ENCODE results near the gene SCAP. TPM values are rescaled to one million over a fixed set of nuclear protein-coding genes. Genes with fewer than 3 reads are reported as not detected.
A peak's percentile ranks its signal among the peaks of the same experiment; 100 is the strongest.

The SCAP gene
- total RNA-seq, 2 experiments from 2014 or later: 31.6 to 34.7 TPM

DNA sequence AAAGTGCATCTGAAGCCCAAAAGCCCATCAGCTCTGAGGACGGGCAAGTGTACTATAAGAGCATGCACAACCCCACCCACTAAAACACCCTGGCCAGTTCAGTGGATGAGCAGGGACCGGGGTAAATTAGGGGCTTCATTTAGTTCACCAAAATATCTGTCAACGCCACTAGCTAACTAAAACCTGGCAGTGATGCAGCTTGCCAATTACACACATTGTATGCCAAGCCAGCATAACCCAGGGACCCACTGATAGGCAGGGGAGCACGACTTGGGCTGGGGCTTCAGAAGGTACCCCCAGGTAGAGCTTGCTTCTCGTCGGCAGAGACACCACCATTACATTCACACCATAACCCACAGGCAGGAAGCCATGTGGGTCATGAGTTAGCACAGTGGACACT, 47.9 kb downstream of the SCAP start:
- Mint-ChIP-seq H3K36me3 (ENCODE audit: low read depth) (peaks cover 2% of the 10 kb centered on the region), H3K27me3 (ENCODE audit: low read depth) (no peaks in the 10 kb centered on the region), H3K9me3 (no peaks in the 10 kb centered on the region), H3K4me1 (ENCODE audit: low read depth) (peaks cover 4% of the 10 kb centered on the region), H3K27ac (no peak overlapping the region), H3K4me3 (no peak overlapping the region)
- DNase-seq: no peak
- intact Hi-C loops (cut with micrococcal nuclease): loop anchor here (10.0 kb wide), 1 partner anchor 567 kb away; no protein-coding TSS in a partner anchor
- CTCF ChIA-PET: no interaction called here

DNA sequence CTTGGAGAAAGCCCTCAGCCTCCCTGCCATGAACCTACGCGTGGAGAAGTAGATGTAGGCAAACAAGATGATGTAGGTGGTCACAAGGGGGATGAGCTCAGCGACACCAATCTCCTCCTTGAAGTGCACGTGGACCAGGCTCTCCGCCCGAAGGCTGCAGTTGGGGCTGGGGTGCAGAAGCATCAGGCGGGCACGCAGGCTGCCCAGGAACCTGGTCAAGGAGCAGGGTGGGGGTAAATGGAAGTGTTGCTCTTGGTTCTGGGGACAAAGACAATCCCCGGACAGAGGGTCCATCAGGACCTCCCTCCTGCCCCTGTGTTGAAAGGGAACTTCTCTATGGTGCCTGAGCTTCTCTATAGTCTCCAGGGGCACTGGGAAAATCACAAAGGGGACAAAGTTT, 49.8 kb downstream of the SCAP start:
- intact Hi-C loops (cut with micrococcal nuclease): loop anchor here (10.0 kb wide), 1 partner anchor 569 kb away; no protein-coding TSS in a partner anchor
- CTCF ChIA-PET: interaction anchor here (0.6 to 1.5 kb wide), 2 partner anchors 49 to 399 kb away, joined by 3 to 4 read pairs; no protein-coding TSS in a partner anchor
- Mint-ChIP-seq H3K4me1 (ENCODE audit: low read depth) (peaks cover 9% of the 10 kb centered on the region), H3K9me3 (no peaks in the 10 kb centered on the region), H3K27ac (no peak overlapping the region), H3K27me3 (ENCODE audit: low read depth) (no peaks in the 10 kb centered on the region), H3K4me3 (no peak overlapping the region), H3K36me3 (ENCODE audit: low read depth) (peaks cover 4% of the 10 kb centered on the region)
- DNase-seq: no peak

DNA sequence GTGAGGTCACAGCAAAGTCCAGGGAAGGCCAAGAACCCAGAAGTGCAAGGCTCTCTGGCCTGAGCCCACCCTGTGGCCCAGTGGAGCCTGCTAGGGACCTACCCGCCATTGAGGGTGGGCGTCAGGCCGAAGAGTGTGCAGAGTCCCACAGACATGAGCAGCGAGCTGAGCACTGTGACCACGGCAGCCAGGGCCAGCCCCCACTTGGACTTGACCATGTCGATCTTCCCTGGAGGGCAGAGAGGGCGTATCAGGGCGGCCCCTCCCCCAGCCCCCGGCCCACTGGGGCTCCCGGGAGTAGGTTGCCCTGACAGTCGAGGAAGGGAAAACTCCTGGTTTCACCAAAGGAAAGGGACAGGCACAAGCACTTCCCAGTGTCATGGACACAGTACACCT, 50.4 kb downstream of the SCAP start:
- peaks cover 12% of the 10 kb centered on the region for H3K4me1 Mint-ChIP-seq (ENCODE audit: low read depth)
- H3K27ac Mint-ChIP-seq: no peak overlapping the region
- no peak for DNase-seq
- intact Hi-C loops (cut with micrococcal nuclease): loop anchor here (10.0 kb wide), 1 partner anchor 569 kb away; no protein-coding TSS in a partner anchor
- H3K36me3 Mint-ChIP-seq (ENCODE audit: low read depth): peaks cover 6% of the 10 kb centered on the region
- CTCF ChIA-PET: no interaction called here
- no peaks in the 10 kb centered on the region for H3K27me3 Mint-ChIP-seq (ENCODE audit: low read depth)
- H3K9me3 Mint-ChIP-seq: no peaks in the 10 kb centered on the region
- no peak overlapping the region for H3K4me3 Mint-ChIP-seq

DNA sequence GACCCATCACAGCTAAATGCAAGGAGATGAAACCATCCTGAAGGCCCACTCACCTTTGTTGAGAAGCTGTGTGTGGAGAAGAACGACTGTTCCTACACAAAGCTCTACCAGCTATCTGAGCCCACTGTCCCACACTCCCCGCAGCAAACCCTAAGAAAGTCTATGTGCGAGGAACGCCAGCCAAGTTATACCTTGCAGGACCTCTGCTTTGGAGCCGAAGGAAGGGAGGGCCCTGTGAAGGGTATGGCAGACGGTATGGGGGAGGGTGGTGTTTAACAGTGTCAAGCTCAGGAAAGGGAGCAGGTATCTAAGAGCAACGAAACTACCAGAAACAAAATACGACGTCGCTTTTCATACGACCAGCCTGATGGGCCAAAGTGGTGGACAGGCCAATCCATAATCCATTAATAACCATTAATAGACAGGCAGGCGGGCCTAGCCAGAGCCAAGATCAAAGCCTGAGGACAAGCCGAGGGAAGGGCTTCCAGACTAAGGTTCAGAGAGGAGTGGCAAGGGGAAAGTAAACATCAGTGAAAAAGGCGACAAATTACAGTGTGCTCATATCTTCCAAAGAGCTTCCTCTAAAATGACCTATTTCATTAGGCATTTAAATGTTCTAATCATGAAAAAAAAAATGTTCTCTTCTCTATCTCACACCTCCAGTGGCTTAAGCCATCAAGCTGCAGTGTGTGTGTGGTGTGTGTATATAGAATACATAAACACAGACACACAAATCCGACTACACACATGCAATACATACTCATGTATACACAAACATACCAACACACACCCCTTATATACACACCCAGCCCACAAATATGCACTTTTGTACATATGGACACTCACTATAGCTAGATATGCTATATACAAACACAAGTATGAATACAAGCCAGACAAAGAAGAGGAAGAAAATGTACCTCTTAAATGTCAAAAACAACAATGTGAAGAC, 51.0 kb downstream of the SCAP start:
- intact Hi-C loops (cut with micrococcal nuclease): loop anchor here (10.0 kb wide), 1 partner anchor 570 kb away; no protein-coding TSS in a partner anchor
- Mint-ChIP-seq H3K9me3 (no peaks in the 10 kb centered on the region), H3K4me3 (no peak overlapping the region), H3K4me1 (ENCODE audit: low read depth) (peaks cover 12% of the 10 kb centered on the region), H3K27me3 (ENCODE audit: low read depth) (no peaks in the 10 kb centered on the region), H3K27ac (no peak overlapping the region), H3K36me3 (ENCODE audit: low read depth) (peaks cover 6% of the 10 kb centered on the region)
- DNase-seq: no peak
- CTCF ChIA-PET: no interaction called here

DNA sequence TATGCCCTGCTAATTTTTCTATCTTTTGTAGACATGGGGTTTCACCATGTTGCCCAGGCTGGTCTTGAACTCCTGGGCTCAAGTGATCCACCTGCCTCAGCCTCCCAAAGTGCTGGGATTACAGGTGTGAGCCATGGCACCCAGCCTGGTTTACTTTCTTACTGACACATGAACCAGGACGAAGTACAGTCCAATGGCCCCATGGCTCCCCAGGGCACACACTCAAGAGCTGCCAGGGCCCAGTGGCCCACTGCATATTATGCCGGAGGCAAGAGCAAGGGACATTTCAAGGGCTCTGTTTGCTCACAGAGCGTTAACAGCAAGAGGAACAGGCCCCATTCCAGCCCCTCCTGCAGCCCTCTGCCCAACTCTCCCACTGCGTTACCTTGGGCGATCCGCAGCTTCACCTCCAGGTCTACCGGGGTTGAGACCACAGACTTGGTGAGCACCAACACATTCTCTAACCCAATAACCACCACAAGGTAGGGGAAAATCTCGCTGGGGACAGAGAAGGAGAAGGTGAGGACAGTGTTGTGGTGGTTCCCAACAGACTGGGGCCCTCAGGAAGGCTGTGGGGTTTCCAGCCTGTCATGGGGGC, 52.1 kb downstream of the SCAP start:
- no peaks in the 10 kb centered on the region for H3K9me3 Mint-ChIP-seq
- H3K36me3 Mint-ChIP-seq (ENCODE audit: low read depth): peaks cover 6% of the 10 kb centered on the region
- CTCF ChIA-PET: interaction anchor here (0.6 to 1.0 kb wide), 2 partner anchors 25 to 47 kb away, joined by 3 read pairs; no protein-coding TSS in a partner anchor
- H3K27me3 Mint-ChIP-seq (ENCODE audit: low read depth): no peaks in the 10 kb centered on the region
- no peak for DNase-seq
- no peak overlapping the region for H3K4me3 Mint-ChIP-seq
- intact Hi-C loops (cut with micrococcal nuclease): loop anchor here (10.0 kb wide), 1 partner anchor 571 kb away; no protein-coding TSS in a partner anchor
- H3K4me1 Mint-ChIP-seq (ENCODE audit: low read depth): peaks cover 12% of the 10 kb centered on the region
- H3K27ac Mint-ChIP-seq: no peak overlapping the region

DNA sequence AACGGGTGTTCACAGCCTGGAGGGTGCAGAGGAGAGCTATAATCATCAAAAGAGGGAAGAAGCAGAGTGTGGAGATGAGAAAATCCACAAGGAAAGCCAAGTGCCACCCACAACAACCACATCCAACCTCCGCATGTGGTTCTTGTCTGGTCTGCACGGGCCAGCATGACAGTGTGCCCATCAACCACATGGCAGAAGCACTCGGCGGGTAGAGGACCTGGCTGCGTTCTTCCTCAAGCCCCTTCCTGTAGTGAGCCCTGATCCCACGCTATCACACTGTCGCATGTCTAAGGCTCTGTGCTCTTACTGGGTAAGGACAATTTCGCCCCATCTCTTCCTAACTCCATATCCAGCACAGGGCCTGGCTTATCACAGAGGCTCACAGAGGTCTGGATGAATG, 53.0 kb downstream of the SCAP start:
- H3K36me3 Mint-ChIP-seq (ENCODE audit: low read depth): peaks cover 6% of the 10 kb centered on the region
- no peaks in the 10 kb centered on the region for H3K27me3 Mint-ChIP-seq (ENCODE audit: low read depth)
- CTCF ChIA-PET: interaction anchor here (1.0 to 4.7 kb wide), 2 partner anchors 48 to 53 kb away, joined by 3 to 75 read pairs; partner anchors contain the start of gene SCAP
- intact Hi-C loops (cut with micrococcal nuclease): loop anchor here (10.0 kb wide), 1 partner anchor 572 kb away; no protein-coding TSS in a partner anchor
- no peak overlapping the region for H3K4me3 Mint-ChIP-seq
- DNase-seq: no peak
- H3K4me1 Mint-ChIP-seq (ENCODE audit: low read depth): peaks cover 12% of the 10 kb centered on the region
- peak overlapping the region; percentile 98 for H3K27ac Mint-ChIP-seq
- H3K9me3 Mint-ChIP-seq: no peaks in the 10 kb centered on the region

DNA sequence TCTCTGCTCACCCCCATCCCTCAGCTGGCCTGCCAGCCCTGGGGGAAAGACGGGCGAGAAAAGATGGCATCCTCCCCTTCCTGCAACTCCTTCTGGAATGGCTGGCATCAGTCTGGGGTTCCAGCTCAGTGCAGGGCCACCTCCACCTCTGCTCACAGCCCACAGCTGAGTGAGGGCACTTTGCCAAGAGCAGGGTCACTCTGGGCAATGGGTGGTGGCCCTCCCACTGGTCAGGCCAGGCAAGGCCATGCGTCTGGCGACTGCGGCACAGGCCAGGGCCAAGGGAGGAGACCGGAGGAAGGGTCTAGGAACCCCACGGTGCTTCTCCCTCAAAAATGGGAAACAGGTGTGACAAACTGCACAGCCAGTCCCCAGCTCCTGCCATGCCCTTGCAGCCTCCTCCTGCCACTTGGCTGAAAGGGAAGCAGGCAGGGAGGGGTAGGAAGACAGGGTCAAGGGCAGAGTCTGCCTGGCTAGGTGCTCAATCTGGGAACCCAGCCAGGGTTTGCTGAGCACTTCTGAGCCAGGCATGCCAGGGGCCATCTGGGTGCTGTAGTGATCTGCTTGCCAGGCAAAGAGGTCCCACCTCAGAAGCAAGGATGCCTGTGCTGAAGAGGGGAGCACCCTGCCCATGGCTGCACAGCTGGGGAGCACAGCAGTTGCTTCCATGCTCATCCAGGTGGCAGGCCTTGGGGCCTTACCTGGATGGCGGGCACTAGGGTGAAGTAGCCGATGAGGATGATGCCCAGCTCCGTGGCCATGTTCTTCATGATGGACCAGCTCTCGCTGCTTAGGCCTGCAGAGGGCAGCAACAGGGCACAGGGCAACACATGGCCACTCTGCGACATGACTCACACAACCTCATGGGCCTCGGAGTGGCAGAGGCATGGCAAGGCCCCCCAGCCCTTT, 53.7 kb downstream of the SCAP start:
- H3K9me3 Mint-ChIP-seq: no peaks in the 10 kb centered on the region
- no peaks in the 10 kb centered on the region for H3K27me3 Mint-ChIP-seq (ENCODE audit: low read depth)
- peaks cover 7% of the 10 kb centered on the region for H3K36me3 Mint-ChIP-seq (ENCODE audit: low read depth)
- CTCF ChIA-PET: interaction anchor here (0.5 to 4.7 kb wide), 21 partner anchors 12 to 667 kb away, joined by 3 to 75 read pairs (median 4); partner anchors contain the start of genes ELP6 and SCAP
- intact Hi-C loops (cut with micrococcal nuclease): loop anchor here (1.0 to 10.0 kb wide), 6 partner anchors 42 to 573 kb away; partner anchors contain the start of gene ELP6
- peak; percentile 37 for DNase-seq
- H3K4me1 Mint-ChIP-seq (ENCODE audit: low read depth): peaks cover 12% of the 10 kb centered on the region
- H3K4me3 Mint-ChIP-seq: no peak overlapping the region
- H3K27ac Mint-ChIP-seq: peak overlapping the region; percentile 98

DNA sequence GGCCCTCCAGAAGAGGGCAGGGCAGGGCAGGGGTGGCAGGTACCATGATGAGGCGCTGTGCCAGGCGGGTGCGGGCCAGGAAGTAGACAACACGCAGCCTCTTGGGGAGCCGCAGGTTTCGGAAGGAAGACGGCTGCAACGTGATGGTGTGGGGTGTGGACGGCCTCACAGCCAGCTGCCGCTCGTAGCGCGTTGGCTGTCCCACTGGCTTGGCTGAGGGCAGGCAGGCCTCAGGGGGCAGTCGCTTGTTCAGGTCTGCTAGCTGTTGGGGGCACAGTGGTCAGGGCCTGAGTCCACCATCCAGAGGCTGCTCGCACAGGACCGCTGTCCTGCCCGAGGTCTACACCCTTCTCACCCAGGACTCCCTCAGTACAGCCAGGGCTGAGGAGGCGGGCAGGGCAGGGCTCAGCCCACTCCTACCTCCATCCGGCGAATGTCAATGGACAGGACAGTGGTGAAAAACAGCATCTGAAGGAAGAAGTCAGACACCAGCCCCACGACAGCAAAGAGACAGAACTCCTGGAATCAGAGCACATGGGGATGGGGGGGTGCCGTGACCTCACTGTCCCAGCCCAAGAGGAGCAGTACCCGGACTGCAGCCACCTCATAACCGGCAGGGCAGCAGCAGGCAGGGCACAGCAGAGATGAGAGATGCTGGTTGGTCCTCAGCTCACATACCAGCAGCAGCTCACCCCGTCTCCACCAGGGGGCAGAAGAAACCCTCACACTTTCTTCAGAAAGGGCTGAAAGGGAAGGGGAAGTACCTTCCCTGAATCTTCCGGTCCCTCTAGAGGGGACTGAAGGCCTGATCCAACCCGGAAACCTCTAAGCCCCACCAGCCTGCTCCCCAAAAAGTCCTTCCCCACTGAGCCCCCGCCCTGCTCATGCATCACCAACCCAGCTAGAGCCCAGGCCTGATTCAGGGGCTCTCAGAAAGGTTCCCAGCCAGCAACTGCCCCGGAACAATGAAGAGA, 54.9 kb downstream of the SCAP start:
- peak overlapping the region; percentile 52 for H3K4me3 Mint-ChIP-seq
- peaks cover 9% of the 10 kb centered on the region for H3K36me3 Mint-ChIP-seq (ENCODE audit: low read depth)
- DNase-seq: peak; percentile 98
- H3K27ac Mint-ChIP-seq: peak overlapping the region; percentile 98
- H3K27me3 Mint-ChIP-seq (ENCODE audit: low read depth): no peaks in the 10 kb centered on the region
- intact Hi-C loops (cut with micrococcal nuclease): loop anchor here (1.0 to 10.0 kb wide), 6 partner anchors 40 to 574 kb away; partner anchors contain the start of gene ELP6
- peaks cover 12% of the 10 kb centered on the region for H3K4me1 Mint-ChIP-seq (ENCODE audit: low read depth)
- no peaks in the 10 kb centered on the region for H3K9me3 Mint-ChIP-seq
- CTCF ChIA-PET: interaction anchor here (0.5 to 4.7 kb wide), 33 partner anchors 9 to 668 kb away, joined by 3 to 75 read pairs (median 4); partner anchors contain the start of genes ELP6 and SCAP

DNA sequence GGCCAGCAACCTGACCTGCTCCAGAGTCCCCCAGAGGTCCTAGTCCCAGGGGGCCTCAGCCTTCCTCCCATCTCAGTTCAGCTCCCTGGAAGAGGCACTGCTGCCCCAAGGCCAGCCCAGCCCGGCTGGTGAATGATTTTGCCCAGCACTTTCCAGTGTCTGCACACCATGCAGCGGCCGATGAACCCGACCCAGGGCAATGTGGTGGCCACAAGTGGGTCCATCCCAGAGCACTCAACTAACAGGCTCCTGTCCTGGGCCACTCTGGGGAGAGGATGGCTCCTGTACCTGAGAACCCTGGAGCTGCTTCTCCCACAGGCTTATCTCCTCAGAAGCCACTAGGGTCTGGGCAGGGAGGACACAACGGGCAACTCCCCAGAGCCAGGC, 55.7 kb downstream of the SCAP start:
- no peak overlapping the region for H3K27ac Mint-ChIP-seq
- DNase-seq: no peak
- no peak overlapping the region for H3K4me3 Mint-ChIP-seq
- no peaks in the 10 kb centered on the region for H3K27me3 Mint-ChIP-seq (ENCODE audit: low read depth)
- intact Hi-C loops (cut with micrococcal nuclease): loop anchor here (2.0 to 10.0 kb wide), 2 partner anchors 47 to 575 kb away; no protein-coding TSS in a partner anchor
- CTCF ChIA-PET: interaction anchor here (0.6 to 4.7 kb wide), 6 partner anchors 11 to 360 kb away, joined by 3 to 75 read pairs (median 3); partner anchors contain the start of gene SCAP
- peaks cover 9% of the 10 kb centered on the region for H3K36me3 Mint-ChIP-seq (ENCODE audit: low read depth)
- peaks cover 12% of the 10 kb centered on the region for H3K4me1 Mint-ChIP-seq (ENCODE audit: low read depth)
- H3K9me3 Mint-ChIP-seq: no peaks in the 10 kb centered on the region

Data from activated naive CD4-positive, alpha-beta T cell treated with anti-CD3 and anti-CD28 coated beads for 36 hours (primary cell).